Raji (cell line): ENCODE measurements around the gene SLC12A9.

ENCODE experiments used
- POLR2A ChIP-seq: IDR thresholded peaks from 2 replicates; pipeline ENCODE4 v1.6.1; 2011; ENCODE audit warnings: low read depth, low read length, control low read depth; ENCODE audit not compliant: insufficient read depth

The SLC12A9 gene

GRCh38 chr7:100893318-100893895, 40.9 kb downstream of the SLC12A9 start:
- TF ChIP-seq POLR2A = no peak

DNA sequence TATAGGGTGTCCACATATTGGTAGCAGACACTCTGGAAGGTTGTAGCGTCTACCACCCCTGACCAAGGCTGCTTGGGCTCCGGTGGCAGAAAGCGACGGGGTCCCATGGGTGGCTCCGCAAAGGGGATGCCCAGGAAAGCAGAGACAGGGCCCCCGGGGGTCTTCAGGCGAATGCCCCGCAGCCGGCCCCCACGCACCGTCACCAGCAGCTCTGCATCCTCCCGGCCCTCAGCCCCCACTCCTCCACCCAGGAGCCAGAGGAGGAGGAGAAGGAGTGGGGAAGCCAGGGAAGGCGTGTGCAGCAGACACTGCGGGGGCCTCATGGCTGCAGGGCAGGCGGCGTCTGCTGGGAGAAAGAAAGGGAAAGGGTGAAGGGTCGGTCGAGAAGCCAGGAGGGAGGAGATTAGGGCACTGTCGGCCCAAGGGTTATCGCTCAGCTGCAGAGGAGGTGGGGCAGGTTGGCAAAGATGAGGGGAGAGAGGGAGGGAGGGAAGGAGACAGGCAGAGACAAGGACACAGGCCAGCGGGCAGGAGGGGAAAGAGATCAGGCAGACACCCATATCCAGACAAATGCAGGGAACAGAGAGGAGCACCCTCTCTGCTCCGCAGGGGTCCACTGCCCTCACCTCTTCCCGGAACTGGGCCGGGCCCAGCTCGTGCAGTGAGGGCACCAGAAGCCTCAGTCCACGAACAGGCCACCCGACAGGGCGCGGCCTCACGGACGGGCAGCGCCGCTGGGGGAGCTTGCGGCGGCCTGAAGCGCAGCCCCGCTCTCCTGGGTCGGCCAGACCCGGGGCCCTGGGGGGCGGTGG, 41.6 kb downstream of the SLC12A9 start:
- TF ChIP-seq POLR2A = no peak

DNA sequence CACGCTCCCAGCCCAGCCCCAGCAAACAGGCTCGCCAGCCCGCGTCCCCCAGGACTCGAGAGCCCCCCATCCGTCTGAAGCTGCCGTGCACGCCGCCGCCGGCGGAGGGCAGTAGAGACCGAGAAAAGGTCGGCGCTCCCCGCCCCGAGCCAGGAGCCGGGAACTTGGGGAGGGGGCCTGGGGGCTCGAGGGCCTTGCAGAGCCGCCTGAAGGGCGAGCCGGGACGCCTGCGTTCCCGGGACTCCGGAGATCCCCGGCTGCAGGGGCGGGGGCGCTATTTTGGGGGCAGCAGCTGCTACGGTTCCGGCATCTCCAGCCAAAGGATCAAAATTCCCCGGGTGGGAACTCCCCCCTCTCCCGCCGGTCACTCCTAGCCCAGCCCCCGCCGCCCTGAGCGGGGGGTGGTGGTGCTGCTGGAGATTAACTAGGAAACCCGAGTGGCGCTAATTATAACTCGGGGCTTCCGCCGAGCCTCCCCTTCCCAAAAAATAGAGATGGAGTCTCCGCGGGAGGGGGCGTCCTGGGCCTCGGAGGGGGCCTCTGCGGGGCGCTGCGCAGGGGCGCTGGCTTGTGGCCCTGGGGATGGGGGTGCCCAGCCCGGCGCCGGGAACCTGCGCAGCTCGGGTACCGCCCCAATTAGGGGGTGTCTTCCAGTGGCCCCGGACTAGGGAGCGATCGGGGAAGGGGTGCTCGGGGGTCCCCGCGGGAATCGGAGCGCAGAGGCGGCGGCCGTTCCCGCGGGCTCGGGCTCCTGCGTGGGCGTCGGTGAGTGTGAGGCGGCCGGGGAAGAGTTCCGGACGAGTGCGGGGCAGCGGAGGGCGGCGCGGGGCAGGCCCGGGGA, 42.6 kb downstream of the SLC12A9 start:
- TF ChIP-seq POLR2A = no peak

DNA sequence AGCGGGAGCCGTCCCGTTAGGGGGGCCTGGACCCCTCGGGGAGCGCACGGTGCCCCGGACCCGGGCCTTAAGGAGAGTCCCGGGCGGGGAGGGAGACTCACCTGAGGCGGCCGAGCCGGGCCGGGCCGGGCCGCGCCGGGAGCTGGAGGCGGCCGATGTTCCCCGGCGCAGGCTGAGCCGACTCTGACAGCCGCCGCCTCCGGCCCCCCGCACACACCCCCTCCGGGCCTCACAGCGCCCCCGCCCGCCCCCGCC, 43.1 kb downstream of the SLC12A9 start, which contains the start of gene ACHE:
ACHE (minus strand) TSS at position 188 of the 255 bp plus-strand sequence. CDS start 1,656 bp downstream, outside the sequence.
- no peak for TF ChIP-seq POLR2A

- TF ChIP-seq POLR2A = no peak
Observed at GRCh38 chr7:100895956-100896731, 43.6 kb downstream of the SLC12A9 start.

DNA sequence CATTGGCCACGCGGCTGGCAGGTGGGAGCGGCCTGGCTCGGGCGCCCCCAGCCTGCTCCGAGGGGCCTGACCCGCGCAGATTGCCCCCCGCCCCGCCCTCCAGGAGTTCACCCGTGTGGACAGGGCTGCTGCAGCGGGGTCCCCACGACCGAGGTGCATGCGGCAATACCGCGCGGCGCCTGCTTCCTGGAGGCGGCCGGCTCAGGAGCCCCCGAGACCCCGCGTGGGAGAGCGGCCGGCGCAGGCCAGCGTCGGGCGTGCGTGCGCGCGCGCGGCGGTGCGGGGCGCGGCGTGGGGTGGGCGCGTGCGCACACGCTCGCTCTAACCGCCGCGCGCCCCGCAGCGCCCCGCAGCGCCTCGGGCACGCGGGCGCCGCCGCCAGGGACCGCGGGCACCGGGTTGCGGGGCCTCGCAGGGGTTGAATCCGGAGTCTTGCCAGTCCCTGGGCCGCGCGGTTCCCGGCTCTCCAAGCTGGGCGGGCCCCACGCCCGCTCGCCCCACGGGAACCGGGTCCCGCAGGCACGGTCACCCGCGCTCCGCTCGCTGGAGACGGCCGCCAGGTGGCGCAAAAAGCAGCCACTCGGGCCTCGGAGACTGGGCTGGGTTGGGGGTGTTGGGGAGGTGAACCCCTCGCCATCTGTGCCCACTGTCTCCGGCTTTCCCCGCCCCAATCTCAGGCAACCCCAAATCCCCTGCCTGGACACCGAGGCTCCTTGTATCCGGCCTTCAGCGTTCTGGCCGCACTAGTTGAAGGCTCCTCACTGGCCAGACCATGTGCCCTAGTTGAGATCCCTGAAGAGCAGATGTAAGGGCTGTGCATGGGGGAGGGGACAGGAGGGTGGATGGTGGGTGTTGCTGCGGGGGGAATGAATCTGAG, 44.5 kb downstream of the SLC12A9 start:
- no peak for TF ChIP-seq POLR2A

- TF ChIP-seq POLR2A = no peak
Observed at GRCh38 chr7:100897772-100898454, 45.4 kb downstream of the SLC12A9 start.

GRCh38 chr7:100899432-100899831, 46.9 kb downstream of the SLC12A9 start:
- TF ChIP-seq POLR2A = no peak

DNA sequence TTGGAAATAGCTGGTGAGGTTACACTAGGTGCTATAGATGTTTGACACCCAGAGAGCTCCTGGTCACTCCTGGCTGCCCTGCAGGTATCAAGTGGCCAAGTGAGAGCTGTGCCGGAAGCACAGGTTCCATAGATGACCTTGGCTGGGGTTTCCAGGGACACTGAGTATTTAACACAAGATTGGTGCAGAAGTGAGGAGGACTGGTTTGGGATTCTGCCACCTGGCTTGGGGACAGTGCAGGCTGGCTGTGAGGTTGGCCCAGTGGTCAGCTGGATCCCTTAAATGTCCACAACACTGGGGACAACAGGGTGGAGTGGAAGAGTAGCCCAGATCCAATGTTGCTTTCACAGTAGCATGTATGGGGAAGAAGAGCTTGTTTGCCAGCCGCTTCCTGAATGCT, 48.5 kb downstream of the SLC12A9 start:
- no peak for TF ChIP-seq POLR2A

DNA sequence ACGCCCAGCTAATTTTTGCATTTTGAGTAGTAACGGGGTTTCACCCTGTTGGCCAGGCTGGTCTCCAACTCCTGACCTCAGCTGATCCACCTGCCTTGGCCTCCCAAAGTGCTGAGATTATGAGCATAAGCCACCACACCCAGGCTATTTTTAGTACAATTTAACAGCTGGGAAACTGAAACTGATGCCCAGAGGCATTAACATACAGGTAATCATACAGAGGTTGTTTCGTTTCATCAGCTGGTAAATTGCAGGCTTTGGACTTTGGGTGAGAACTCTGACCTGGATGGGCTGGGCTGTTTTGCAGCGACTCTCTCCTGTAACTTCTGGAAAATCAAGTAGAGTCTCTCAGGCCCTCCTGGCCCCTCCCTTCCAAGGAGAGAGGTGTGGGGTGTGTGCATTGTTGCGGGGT, 49.4 kb downstream of the SLC12A9 start:
- TF ChIP-seq POLR2A = no peak

GRCh38 chr7:100902638-100903037, 50.1 kb downstream of the SLC12A9 start:
- no peak for TF ChIP-seq POLR2A

GRCh38 chr7:100908512-100908911, 56.0 kb downstream of the SLC12A9 start:
- TF ChIP-seq POLR2A = no peak

DNA sequence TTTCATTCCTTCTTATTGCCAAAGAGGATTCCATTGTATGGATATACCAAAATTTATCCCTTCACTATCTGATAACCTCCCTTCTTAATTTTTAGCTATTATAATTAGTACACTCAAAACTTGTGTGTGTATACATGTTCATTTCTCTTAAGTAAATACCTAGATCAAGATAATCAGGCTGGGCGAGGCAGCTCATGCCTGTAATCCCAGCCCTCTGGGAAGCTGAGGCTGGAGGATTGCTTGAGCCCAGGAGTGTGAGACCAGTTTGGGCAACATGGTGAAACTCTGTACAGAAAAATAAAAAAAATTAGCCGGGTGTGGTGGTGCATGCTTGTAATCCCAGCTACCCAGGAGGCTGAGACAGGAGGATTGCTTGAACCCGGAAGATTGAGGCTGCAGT, 59.0 kb downstream of the SLC12A9 start:
- no peak for TF ChIP-seq POLR2A
